H1 (cell line): ENCODE results near the gene DRAM2. TPM values are rescaled to one million over a fixed set of nuclear protein-coding genes. Genes with fewer than 3 reads are reported as not detected.

Source experiments
- CTCF ChIA-PET: fragments of 300-600 bp; sonication (Branson Sonifier 250); formaldehyde crosslinking; loops from one replicate; lab custom pipeline; 2021; ENCODE audit not compliant: partially characterized antibody; lab: Charles Lee
- POLR2A ChIA-PET: fragments of 300-600 bp; sonication (Branson Sonifier 250); formaldehyde crosslinking; loops from one replicate; lab custom pipeline; 2021; ENCODE audit warnings: inconsistent platforms; ENCODE audit not compliant: partially characterized antibody; lab: Charles Lee
- DNase-seq, 2 experiments: peaks; one replicate each; pipeline versions ENCODE4 v3.0.0 to v3.0.0-alpha.2; 2010 to 2022; ENCODE audit warnings: low spot score in 2 of 2, low read depth in 1 of 2, mixed read lengths in 1 of 2
- FAIRE-seq: peaks from 2 replicates; lab custom pipeline; 2011; peaks lifted over from hg19 to GRCh38; lab: Jason Lieb, UNC
- H2AFZ ChIP-seq: 2 replicates; pipeline ENCODE4 v1.8.1; 2012; ENCODE audit warnings: low read length, inconsistent platforms
- H2AK5ac ChIP-seq: 2 replicates; pipeline ENCODE4 v1.6.1; 2013; ENCODE audit warnings: low read depth, low read length
- H2BK120ac ChIP-seq: replicated peaks from 2 replicates; pipeline ENCODE3; 2013; ENCODE audit warnings: low read depth, low read length, inconsistent platforms
- H2BK12ac ChIP-seq: 2 replicates; pipeline ENCODE4 v1.6.1; 2013; ENCODE audit warnings: low read depth, low read length
- H2BK15ac ChIP-seq: 2 replicates; pipeline ENCODE4 v1.6.1; 2013; ENCODE audit warnings: low read length
- H2BK20ac ChIP-seq: 2 replicates; pipeline ENCODE4 v1.6.1; 2013; ENCODE audit warnings: low read length
- H2BK5ac ChIP-seq: 2 replicates; pipeline ENCODE4 v1.6.1; 2013; ENCODE audit warnings: low read depth, low read length
- H3K14ac ChIP-seq: 2 replicates; pipeline ENCODE4 v1.6.1; 2013; ENCODE audit warnings: inconsistent platforms; ENCODE audit not compliant: insufficient read length
- H3K18ac ChIP-seq: 2 replicates; pipeline ENCODE4 v1.6.1; 2013; ENCODE audit warnings: low read length; ENCODE audit errors: extremely low read depth
- H3K23ac ChIP-seq: 2 replicates; pipeline ENCODE4 v1.6.1; 2013; ENCODE audit warnings: inconsistent platforms; ENCODE audit not compliant: insufficient read length
- H3K23me2 ChIP-seq: 2 replicates; pipeline ENCODE4 v1.6.1; 2013; ENCODE audit warnings: low read depth, low read length
- H3K27ac ChIP-seq: 2 replicates; pipeline ENCODE4 v1.6.1; 2011; ENCODE audit warnings: low read depth, low read length, inconsistent platforms
- H3K27me3 ChIP-seq, 4 experiments: replicated peaks in 1 of 4; 1 replicate in 1 of 4; 2 replicates in 3 of 4; pipeline versions ENCODE4 v1.6.1 to v1.8.1; 2011 to 2013; ENCODE audit warnings: low read length in 3 of 4, mild to moderate bottlenecking in 3 of 4, inconsistent platforms in 2 of 4, mixed read lengths in 2 of 4, moderate library complexity in 1 of 4; ENCODE audit not compliant: control insufficient read depth in 3 of 4, insufficient read depth in 3 of 4; ENCODE audit errors: extremely low read depth in 1 of 4
- H3K36me3 ChIP-seq, 4 experiments: 2 replicates each; pipeline versions ENCODE4 v1.6.1 to v1.8.1; 2011 to 2013; ENCODE audit warnings: mild to moderate bottlenecking in 4 of 4, low read length in 3 of 4, moderate library complexity in 2 of 4, control low read depth in 1 of 4, inconsistent platforms in 1 of 4; ENCODE audit not compliant: insufficient read depth in 4 of 4, control insufficient read depth in 2 of 4
- H3K4ac ChIP-seq: replicated peaks from 2 replicates; pipeline ENCODE3; 2013; ENCODE audit warnings: low read length, low read depth, mixed read lengths, inconsistent platforms; ENCODE audit not compliant: insufficient read length
- H3K4me1 ChIP-seq, 4 experiments: replicated peaks in 1 of 4; 1 replicate in 1 of 4; 2 replicates in 3 of 4; pipeline versions ENCODE4 v1.6.1 to v1.8.1; 2011 to 2013; ENCODE audit warnings: low read length in 3 of 4, inconsistent platforms in 2 of 4, mixed read lengths in 1 of 4; ENCODE audit not compliant: insufficient read depth in 4 of 4, control insufficient read depth in 3 of 4
- H3K4me2 ChIP-seq, 2 experiments: 2 replicates each; pipeline versions ENCODE4 v1.6.1 to v1.8.1; 2011 to 2013; ENCODE audit warnings: low read depth in 2 of 2, low read length in 2 of 2, control low read depth in 1 of 2, inconsistent platforms in 1 of 2, mild to moderate bottlenecking in 1 of 2; ENCODE audit not compliant: insufficient read depth in 1 of 2
- H3K4me3 ChIP-seq, 4 experiments: fragments of 200-600, 300-600 bp in 1 of 4; sonication (generic), shearing (Covaris generic), sonication (Bioruptor Twin) in 1 of 4; 2 replicates each; pipeline versions ENCODE4 v1.5.1 to v1.8.1; 2011 to 2016; ENCODE audit warnings: low read length in 4 of 4, low read depth in 3 of 4, control low read depth in 2 of 4, inconsistent platforms in 2 of 4, mild to moderate bottlenecking in 2 of 4, mixed read lengths in 1 of 4, moderate library complexity in 1 of 4; ENCODE audit not compliant: insufficient read depth in 2 of 4; ENCODE audit errors: extremely low read depth in 1 of 4
- H3K56ac ChIP-seq: replicated peaks from 2 replicates; pipeline ENCODE3; 2013; ENCODE audit warnings: low read depth, mild to moderate bottlenecking, mixed read lengths, low read length, inconsistent platforms; ENCODE audit not compliant: insufficient read length
- H3K79me1 ChIP-seq: 2 replicates; pipeline ENCODE4 v1.6.1; 2013; ENCODE audit warnings: low read depth, low read length, control low read depth
- H3K79me2 ChIP-seq, 2 experiments: 2 replicates each; pipeline versions ENCODE4 v1.6.1 to v1.8.1; 2012 to 2013; ENCODE audit warnings: low read length in 2 of 2, mild to moderate bottlenecking in 2 of 2, inconsistent platforms in 1 of 2; ENCODE audit not compliant: insufficient read depth in 2 of 2, control insufficient read depth in 1 of 2
- H3K9ac ChIP-seq, 4 experiments: replicated peaks in 1 of 4; 1 replicate in 1 of 4; 2 replicates in 3 of 4; pipeline versions ENCODE4 v1.6.1 to v1.8.1; 2011 to 2013; ENCODE audit warnings: low read depth in 3 of 4, low read length in 3 of 4, control low read depth in 2 of 4, mild to moderate bottlenecking in 2 of 4, moderate library complexity in 2 of 4, inconsistent platforms in 1 of 4; ENCODE audit errors: extremely low read depth in 1 of 4
- H3K9me3 ChIP-seq, 2 experiments: 2 replicates each; pipeline versions ENCODE4 v1.6.1 to v1.8.1; 2012 to 2013; ENCODE audit warnings: mild to moderate bottlenecking in 2 of 2, moderate library complexity in 2 of 2, control low read depth in 1 of 2, inconsistent platforms in 1 of 2, low read depth in 1 of 2, low read length in 1 of 2, mixed read lengths in 1 of 2; ENCODE audit not compliant: insufficient read depth in 2 of 2
- H4K20me1 ChIP-seq, 2 experiments: replicated peaks in 1 of 2; 2 replicates each; pipeline versions ENCODE3 to v1.8.1; 2011 to 2013; ENCODE audit warnings: inconsistent platforms in 2 of 2, low read length in 2 of 2, mild to moderate bottlenecking in 1 of 2; ENCODE audit not compliant: insufficient read depth in 2 of 2, control insufficient read depth in 1 of 2
- H4K5ac ChIP-seq: 2 replicates; pipeline ENCODE4 v1.6.1; 2013; ENCODE audit warnings: low read length, low read depth, mixed read lengths, inconsistent platforms; ENCODE audit not compliant: insufficient read length
- H4K8ac ChIP-seq: 2 replicates; pipeline ENCODE4 v1.8.0; 2013; ENCODE audit warnings: mild to moderate bottlenecking, moderate library complexity, low read length, inconsistent platforms; ENCODE audit not compliant: insufficient read depth; ENCODE audit errors: extremely low read depth
- H4K91ac ChIP-seq: replicated peaks from 2 replicates; pipeline ENCODE3; 2013; ENCODE audit warnings: low read length, mixed read lengths, inconsistent platforms; ENCODE audit not compliant: insufficient read length
- CEBPB ChIP-seq: IDR thresholded peaks from 2 replicates; pipeline ENCODE4 v1.6.1; 2012; ENCODE audit warnings: low read depth, low read length
- KDM1A ChIP-seq: fragments of 200-600, 300-600 bp; sonication (generic); IDR thresholded peaks from 2 replicates; pipeline ENCODE4 v1.7.1; 2016; ENCODE audit warnings: mild to moderate bottlenecking, low read length, borderline replicate concordance
- SRF ChIP-seq: IDR thresholded peaks from 2 replicates; pipeline ENCODE4 v1.6.1; 2011; ENCODE audit warnings: mild to moderate bottlenecking, low read depth, low read length, moderate library complexity
- polyA plus RNA-seq, 7 experiments: library from polyadenylated mRNA; depleted of rRNA in 3 of 7; stranded (reverse) in 5 of 7; unstranded in 2 of 7; fragments of >200 nt in 5 of 7; fragments of 200-250 nt in 2 of 7; gene quantifications; 1 replicate in 5 of 7; 2 replicates in 1 of 7; 4 replicates in 1 of 7; pipeline versions ENCODE4 v1.2.1 to v1.2.3, GENCODE V29; 2011 to 2013; ENCODE audit warnings: missing spikeins in 2 of 7, mixed read lengths in 2 of 7
- total RNA-seq: library from RNA; stranded (reverse); fragmentation: NEBNext Ultra II Directional; extraction: Animal tissue kit (Norgen Biotek cat#: 25700); gene quantifications from 2 replicates; pipeline ENCODE4 v1.2.1, GENCODE V29; 2021
- TF ChIP-seq, protein P1 (sequence below): IDR thresholded peaks from 2 replicates; pipeline ENCODE4 v1.6.1; 2011; ENCODE audit warnings: low read depth, mild to moderate bottlenecking, low read length; ENCODE audit not compliant: insufficient read depth

DRAM2 gene
- total and polyA plus RNA-seq, 2 of the 8 experiments (the other 6 are each of a cell fraction or from before 2014, with no cell fraction given) = 35.2 to 68.2 TPM

DNA sequence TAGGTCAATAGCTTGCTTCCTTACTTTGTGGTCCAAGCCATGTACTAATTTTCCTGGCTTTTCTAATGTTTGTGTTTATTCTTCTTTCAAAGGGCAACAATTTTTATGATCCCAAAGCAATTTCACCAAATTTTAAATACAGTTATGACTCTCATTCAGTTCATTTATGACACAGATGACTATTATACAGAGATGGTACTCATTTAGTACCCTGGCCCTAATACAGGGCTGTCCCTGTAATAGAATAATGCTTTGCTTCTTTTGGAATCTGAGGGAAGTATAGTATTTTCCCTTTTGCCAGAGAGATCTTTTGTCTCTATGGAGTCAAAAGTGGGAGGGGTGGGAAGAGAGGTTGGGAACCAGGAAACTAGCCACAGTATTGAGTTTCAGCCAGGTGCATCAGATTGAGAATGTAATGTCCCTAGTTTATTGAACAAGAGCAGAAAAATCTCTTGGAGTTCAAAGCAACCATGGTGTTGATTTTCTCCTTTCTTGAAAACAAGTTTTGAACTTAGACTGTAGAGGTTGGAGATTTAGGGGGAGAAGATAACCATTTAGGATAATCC, 40.2 kb upstream of the DRAM2 start:
- Histone ChIP-seq H3K36me3 (peaks cover 0 to 21% (median 11%) of the 10 kb centered on the region in 4 experiments; a peak in 6 of 8 replicates), H4K8ac (no peak overlapping the region), H3K27ac (no peak overlapping the region), H3K4me3 (no peak overlapping the region), H2AFZ (no peak overlapping the region), H3K9me3 (no peaks in the 10 kb centered on the region), H3K9ac (no peak overlapping the region), H3K27me3 (no peaks in the 10 kb centered on the region), H3K14ac (no peak overlapping the region), H3K4me2 (no peak overlapping the region), H2AK5ac (no peak overlapping the region), H4K91ac (no peak overlapping the region), H4K20me1 (no peaks in the 10 kb centered on the region), H2BK20ac (no peak overlapping the region), H3K4me1 (no peaks in the 10 kb centered on the region), H3K23me2 (no peaks in the 10 kb centered on the region), H3K79me1 (no peaks in the 10 kb centered on the region), H2BK5ac (no peak overlapping the region), H3K4ac (no peak overlapping the region), H2BK120ac (no peak overlapping the region), H3K23ac (no peak overlapping the region), H2BK15ac (no peak overlapping the region), H4K5ac (no peak overlapping the region), H3K18ac (no peak overlapping the region), H2BK12ac (no peak overlapping the region), H3K56ac (no peak overlapping the region), H3K79me2 (no peaks in the 10 kb centered on the region)
- TF ChIP-seq CEBPB (no peak), SRF (no peak), KDM1A (no peak)
- TF ChIP-seq, protein P1, sequence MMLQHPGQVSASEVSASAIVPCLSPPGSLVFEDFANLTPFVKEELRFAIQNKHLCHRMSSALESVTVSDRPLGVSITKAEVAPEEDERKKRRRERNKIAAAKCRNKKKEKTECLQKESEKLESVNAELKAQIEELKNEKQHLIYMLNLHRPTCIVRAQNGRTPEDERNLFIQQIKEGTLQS = no peak
- DNase-seq = no peak
- POLR2A ChIA-PET = interaction anchor here (1.7 kb wide), 1 partner anchor 8 kb away, joined by 5 read pairs; no protein-coding TSS in a partner anchor
- CTCF ChIA-PET = interaction anchor here (0.6 kb wide), 1 partner anchor 10 kb away, joined by 4 read pairs; no protein-coding TSS in a partner anchor
- FAIRE-seq = no peak
